ENCODE data around the gene PAFAH2. TPM values are rescaled to one million over a fixed set of nuclear protein-coding genes. Genes with fewer than 3 reads are reported as not detected.

PAFAH2 gene
- total and polyA plus RNA-seq, 2 of the 8 experiments (the other 6 are each of a cell fraction or from before 2014, with no cell fraction given) = 7.7 to 9.3 TPM

DNA sequence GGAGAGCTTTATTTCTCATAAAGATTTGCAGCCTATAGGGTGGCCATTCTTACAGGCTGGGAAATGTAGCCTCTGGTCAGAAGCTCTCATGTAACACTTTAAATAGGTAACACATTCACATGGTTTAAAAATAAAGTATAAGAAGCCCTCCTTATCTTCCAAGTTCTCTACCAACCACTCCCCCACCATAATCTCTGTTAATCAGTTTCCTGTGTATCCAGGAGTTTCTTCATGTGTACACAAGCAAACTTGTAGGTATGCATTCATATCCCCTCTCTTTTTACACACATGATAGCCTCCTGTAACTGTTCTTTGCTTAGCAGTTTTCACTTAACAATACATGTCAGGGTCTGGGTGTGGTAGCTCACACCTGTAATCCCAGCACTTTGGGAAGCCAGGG, 86.7 kb downstream of the PAFAH2 start (continued):
- TF ChIP-seq CHD7 (IDR thresholded peaks at IDR 0.05; ENCODE audit: insufficient replicate concordance, low read length) (no peak), TAF1 (IDR thresholded peaks at IDR 0.05; ENCODE audit: low read depth, low read length) (no peak), ATF2 (IDR thresholded peaks at IDR 0.05; ENCODE audit: low read length) (no peak), RFX5 (IDR thresholded peaks at IDR 0.05; ENCODE audit: borderline replicate concordance, low read depth, low read length) (no peak), SRF (IDR thresholded peaks at IDR 0.05; ENCODE audit: low read depth, low read length) (no peak)

All from H1 (cell line).